VCaP (cell line): Measurements from ENCODE around the gene WDR54.

ENCODE experiments used
- H3K27ac ChIP-seq: fragments of 450-650 bp; 2 replicates; pipeline ENCODE4 v1.5.1; 2017
- TF ChIP-seq, protein P1 (sequence below): fragments of 450-650 bp; conservative IDR thresholded peaks from 2 replicates; pipeline ENCODE4 v1.5.1; 2017; ENCODE audit warnings: mild to moderate bottlenecking, moderate library complexity

The WDR54 gene

DNA sequence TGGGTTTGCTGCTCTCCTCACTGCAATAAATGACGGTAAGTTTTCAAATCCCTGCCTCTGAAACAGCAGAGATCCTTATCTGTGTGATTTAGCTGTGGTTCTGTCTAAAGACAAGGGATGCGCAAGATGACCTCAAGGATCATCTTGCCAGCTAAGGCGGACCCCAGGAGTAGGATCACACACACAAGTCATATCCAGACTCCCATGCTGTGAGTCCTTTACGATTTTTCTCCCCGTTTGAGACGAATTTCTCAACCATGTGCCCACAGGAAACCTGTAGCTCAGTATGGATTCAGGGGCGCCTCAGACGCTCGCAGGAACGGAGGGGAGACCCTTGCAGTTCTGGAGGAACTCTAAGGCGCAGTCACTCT is 30.3 kb upstream of the WDR54 start:
- TF ChIP-seq, protein P1, sequence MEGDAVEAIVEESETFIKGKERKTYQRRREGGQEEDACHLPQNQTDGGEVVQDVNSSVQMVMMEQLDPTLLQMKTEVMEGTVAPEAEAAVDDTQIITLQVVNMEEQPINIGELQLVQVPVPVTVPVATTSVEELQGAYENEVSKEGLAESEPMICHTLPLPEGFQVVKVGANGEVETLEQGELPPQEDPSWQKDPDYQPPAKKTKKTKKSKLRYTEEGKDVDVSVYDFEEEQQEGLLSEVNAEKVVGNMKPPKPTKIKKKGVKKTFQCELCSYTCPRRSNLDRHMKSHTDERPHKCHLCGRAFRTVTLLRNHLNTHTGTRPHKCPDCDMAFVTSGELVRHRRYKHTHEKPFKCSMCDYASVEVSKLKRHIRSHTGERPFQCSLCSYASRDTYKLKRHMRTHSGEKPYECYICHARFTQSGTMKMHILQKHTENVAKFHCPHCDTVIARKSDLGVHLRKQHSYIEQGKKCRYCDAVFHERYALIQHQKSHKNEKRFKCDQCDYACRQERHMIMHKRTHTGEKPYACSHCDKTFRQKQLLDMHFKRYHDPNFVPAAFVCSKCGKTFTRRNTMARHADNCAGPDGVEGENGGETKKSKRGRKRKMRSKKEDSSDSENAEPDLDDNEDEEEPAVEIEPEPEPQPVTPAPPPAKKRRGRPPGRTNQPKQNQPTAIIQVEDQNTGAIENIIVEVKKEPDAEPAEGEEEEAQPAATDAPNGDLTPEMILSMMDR, result no peak
- H3K27ac ChIP-seq, result peak overlapping the region; percentile 92

DNA sequence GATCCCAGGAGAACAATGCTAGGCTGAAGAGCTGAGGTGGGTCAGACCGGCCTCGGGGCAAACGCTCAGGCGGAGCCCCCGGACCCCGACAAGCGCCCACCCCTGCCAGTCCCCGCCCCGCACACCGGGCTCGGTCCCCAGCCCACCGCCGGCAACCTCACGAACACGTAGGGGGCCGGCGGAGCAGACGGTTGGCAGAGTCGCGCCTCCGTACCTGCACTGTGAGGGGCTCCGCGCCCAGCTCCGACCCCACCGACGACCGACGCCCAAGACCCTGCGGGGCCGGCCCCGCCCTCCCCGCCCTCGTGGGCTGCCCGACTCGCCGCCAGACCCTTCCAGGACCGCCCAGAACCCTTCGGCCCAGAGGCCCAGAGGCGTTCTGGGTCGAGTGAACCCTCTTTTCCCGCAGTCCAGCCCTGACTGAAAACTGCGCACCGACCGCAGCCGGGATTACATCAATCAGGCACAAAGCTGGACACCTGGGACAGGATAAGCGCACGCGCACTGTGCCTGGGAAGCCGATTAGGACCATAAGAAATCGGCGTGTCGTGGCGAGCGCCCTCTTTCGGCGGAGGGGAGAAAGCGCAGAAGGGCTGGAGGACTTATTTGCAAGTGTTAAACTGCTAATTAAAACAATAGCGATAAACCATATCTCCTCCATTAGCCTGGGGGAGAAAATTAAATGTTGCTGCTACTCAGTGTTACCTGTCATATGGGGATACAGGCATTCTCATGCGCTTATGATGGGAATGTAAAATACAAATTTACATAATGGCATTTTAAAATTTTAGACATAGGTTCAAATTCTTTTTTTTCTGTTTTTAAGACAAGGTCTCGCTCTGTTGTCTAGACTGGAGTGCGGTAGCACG is 29.7 kb upstream of the WDR54 start:
- TF ChIP-seq, protein P1, result peak; percentile 97
- H3K27ac ChIP-seq, result peak overlapping the region; percentile 92

DNA sequence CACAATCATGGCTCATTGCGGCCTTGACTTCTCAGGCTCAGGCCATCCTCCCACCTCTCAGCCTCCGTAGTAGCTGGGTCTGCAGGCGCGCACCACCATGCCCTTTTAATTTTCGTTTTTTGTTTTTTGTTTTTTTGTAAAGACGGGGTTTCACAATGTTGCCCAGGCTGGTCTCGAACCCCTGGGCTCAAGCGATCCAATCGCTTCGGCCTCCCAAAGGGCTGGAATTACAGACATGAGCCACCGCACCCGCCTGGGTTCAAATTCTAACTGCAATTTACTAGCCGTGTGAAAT is 29.1 kb upstream of the WDR54 start:
- TF ChIP-seq, protein P1, result no peak
- peak overlapping the region; percentile 92; the same call in 1 of the 2 replicates for H3K27ac ChIP-seq

DNA sequence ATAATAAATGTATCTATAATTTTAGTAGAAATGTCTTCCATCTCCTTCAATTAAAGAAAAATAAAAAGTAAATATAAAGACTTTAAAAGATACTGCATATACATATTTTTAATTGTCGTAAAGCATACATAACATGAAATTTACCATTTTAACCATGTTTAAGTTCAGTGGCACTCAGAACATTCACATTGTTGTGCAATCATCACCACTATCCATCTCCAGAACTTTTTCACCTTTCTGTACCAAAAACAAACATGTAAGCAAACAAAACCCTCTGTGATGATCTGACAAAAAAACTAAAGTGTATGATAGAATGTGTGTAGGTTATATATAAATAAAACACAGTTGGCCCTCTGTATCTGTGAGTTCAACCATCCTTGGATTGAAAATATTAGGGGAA is 28.0 kb upstream of the WDR54 start:
- H3K27ac ChIP-seq, result 0 out of 2 replicates have a peak overlapping the region, but pooled peaks have one; percentile 0
- TF ChIP-seq, protein P1, result no peak

DNA sequence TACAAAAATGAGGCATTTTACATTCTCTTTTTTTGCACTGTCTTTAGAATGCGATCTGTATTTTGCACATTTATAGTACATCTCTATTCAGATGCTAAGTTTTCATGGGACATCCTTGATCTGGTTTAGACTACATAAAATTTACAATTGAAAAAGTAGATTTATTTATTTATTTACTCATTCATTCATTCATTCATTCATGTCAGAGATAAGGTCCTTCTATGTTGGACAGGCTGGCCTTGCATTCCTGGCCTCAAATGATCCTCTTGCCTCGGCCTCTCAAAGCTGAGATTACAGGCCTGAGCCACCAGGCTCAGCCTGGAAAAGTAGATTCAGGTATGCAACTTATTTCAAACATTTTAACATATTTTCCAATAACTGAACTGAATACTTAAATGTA is 25.4 kb upstream of the WDR54 start:
- no peak overlapping the region for H3K27ac ChIP-seq
- TF ChIP-seq, protein P1, result no peak

DNA sequence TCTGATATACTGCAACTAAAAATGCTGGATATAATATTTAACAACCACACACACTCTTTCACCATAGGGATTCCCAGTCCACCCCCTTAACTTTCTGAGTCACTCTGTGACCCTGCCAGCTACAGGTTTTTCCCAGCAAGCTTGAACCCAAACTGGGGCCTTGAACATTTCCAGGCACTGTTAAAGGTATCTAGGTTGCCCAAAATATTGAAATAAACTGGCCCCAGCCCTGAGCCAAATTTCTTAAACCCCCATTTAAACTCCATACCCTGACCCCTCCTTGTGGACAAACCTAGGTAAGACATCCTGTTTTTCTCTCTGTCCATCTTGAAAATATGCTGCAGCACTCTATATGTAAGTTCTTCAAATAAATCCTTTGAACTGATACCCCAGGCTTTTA is 21.7 kb upstream of the WDR54 start:
- no peak overlapping the region for H3K27ac ChIP-seq
- TF ChIP-seq, protein P1, result peak; percentile 65

DNA sequence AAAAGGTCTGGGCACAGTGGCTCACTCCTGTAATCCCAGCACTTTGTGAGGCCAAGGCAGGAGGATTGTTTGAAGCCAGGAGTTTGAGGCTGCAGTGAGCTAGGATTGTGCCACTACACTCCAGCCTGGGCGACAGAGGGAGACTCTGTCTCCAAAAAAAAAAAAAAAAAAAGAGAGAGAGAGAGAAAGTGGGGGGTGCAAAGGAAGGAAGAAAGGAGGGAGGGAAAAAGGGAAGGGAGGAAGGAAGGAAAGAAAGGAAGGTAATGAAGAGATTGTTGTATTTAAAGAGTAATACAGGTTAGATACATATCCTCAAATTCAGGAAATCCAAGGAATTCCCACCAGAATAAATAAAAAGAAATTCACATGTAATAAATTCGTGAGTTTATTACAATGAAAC is 19.6 kb upstream of the WDR54 start:
- TF ChIP-seq, protein P1, result no peak
- H3K27ac ChIP-seq, result no peak overlapping the region
